Measurements from ENCODE around the gene ZNF532. TPM values are rescaled to one million over a fixed set of nuclear protein-coding genes. Genes with fewer than 3 reads are reported as not detected.
"Not testable (repeated sequence)": the region's sequence is repeated elsewhere in the genome, so short reads cannot be mapped to it uniquely, and the experiment has no call there.

The ZNF532 gene
- total and polyA plus RNA-seq, 2 donors (not counting 3 experiments of a cell fraction or from before 2014, with no cell fraction given) = 42.3 to 70.1 TPM

GRCh38 chr18:58915995-58916394 is 51.3 kb downstream of the ZNF532 start:
- CTCF ChIA-PET = no interaction called here

GRCh38 chr18:58919934-58920333 is 55.3 kb downstream of the ZNF532 start:
- H3K4me3 ChIP-seq (replicated peaks in 1 of 3; ENCODE audit: insufficient read depth in 1 of 3, low read depth in 1 of 3, low read length in 3 of 3); H3K27me3 ChIP-seq (ENCODE audit: control insufficient read depth in 2 of 2, insufficient read depth in 2 of 2, low read length in 2 of 2); H3K27ac ChIP-seq (ENCODE audit: insufficient read depth, low read depth, low read length); H2AFZ ChIP-seq (ENCODE audit: low read depth, low read length); BruUV-seq (replicated peaks); POLR2A ChIA-PET; dilution Hi-C loops (cut with MboI; ENCODE audit: extremely low pct_ligation_motif_present, low sequenced_read_pairs); H3K4me2 ChIP-seq (ENCODE audit: insufficient read depth, low read length); H3K9ac ChIP-seq (replicated peaks; ENCODE audit: extremely low read depth, insufficient read depth, low read length); intact Hi-C loops (cut with micrococcal nuclease); FAIRE-seq; H3K9me3 ChIP-seq (replicated peaks; ENCODE audit: control insufficient read depth, insufficient read depth, low read length); CTCF ChIA-PET; H3K9me1 ChIP-seq (replicated peaks; ENCODE audit: control insufficient read depth, extremely low read depth, insufficient read depth, low read length); H3K79me2 ChIP-seq (ENCODE audit: control insufficient read depth, insufficient read depth, low read length); H3K4me1 ChIP-seq (ENCODE audit: control insufficient read depth, extremely low read depth, insufficient read depth, low read length); H4K20me1 ChIP-seq (replicated peaks; ENCODE audit: control insufficient read depth, extremely low read depth, insufficient read depth, low read length); DNase-seq (ENCODE audit: low read depth, low spot score): not testable (repeated sequence)
- peaks cover 5 to 20% of the 10 kb centered on the region in 2 experiments for H3K36me3 ChIP-seq (ENCODE audit: control insufficient read depth in 2 of 2, extremely low read depth in 1 of 2, insufficient read depth in 2 of 2, low read length in 2 of 2)

More at GRCh38 chr18:58915995-58916394, 51.3 kb downstream of the ZNF532 start:
- no peaks in the 10 kb centered on the region for H3K27me3 ChIP-seq (ENCODE audit: control insufficient read depth in 2 of 2, insufficient read depth in 2 of 2, low read length in 2 of 2)
- BruUV-seq (replicated peaks) = no TSS peak
- FAIRE-seq (no peak), DNase-seq (ENCODE audit: low read depth, low spot score) (no peak)
- H3K4me2 ChIP-seq (ENCODE audit: insufficient read depth, low read length) = no peak overlapping the region
- no peak overlapping the region for H3K4me3 ChIP-seq (replicated peaks in 1 of 3; ENCODE audit: insufficient read depth in 1 of 3, low read depth in 1 of 3, low read length in 3 of 3)
- H3K9ac ChIP-seq (replicated peaks; ENCODE audit: extremely low read depth, insufficient read depth, low read length) = no peak overlapping the region
- no peak for TF ChIP-seq POLR2A (IDR thresholded peaks at IDR 0.05; ENCODE audit: low read depth, low read length)
- TF ChIP-seq GATA2 (IDR thresholded peaks at IDR 0.05; ENCODE audit: insufficient read depth, insufficient read length, low read depth, low read length) = no peak
- no peak for TF ChIP-seq MAX (IDR thresholded peaks at IDR 0.05; ENCODE audit: insufficient read depth, insufficient read length)
- TF ChIP-seq CTCF (IDR thresholded peaks at IDR 0.05; ENCODE audit: extremely low read depth in 1 of 2, insufficient read depth in 1 of 2, low read depth in 1 of 2, low read length in 2 of 2) = no peak
- TF ChIP-seq EZH2 (IDR thresholded peaks at IDR 0.05; ENCODE audit: borderline replicate concordance, low read depth, low read length, severe bottlenecking) = no peak
- no peak for TF ChIP-seq MYC (IDR thresholded peaks at IDR 0.05; ENCODE audit: low read depth, low read length)
- no peak overlapping the region for H2AFZ ChIP-seq (ENCODE audit: low read depth, low read length)
- no peaks in the 10 kb centered on the region for H3K9me3 ChIP-seq (replicated peaks; ENCODE audit: control insufficient read depth, insufficient read depth, low read length)
- no peaks in the 10 kb centered on the region for H3K79me2 ChIP-seq (ENCODE audit: control insufficient read depth, insufficient read depth, low read length)
- peaks cover 32% of the 10 kb centered on the region for H3K4me1 ChIP-seq (ENCODE audit: control insufficient read depth, extremely low read depth, insufficient read depth, low read length)
- H3K9me1 ChIP-seq (replicated peaks; ENCODE audit: control insufficient read depth, extremely low read depth, insufficient read depth, low read length) = no peaks in the 10 kb centered on the region
- no peaks in the 10 kb centered on the region for H4K20me1 ChIP-seq (replicated peaks; ENCODE audit: control insufficient read depth, extremely low read depth, insufficient read depth, low read length)
- no peak overlapping the region for H3K27ac ChIP-seq (ENCODE audit: insufficient read depth, low read depth, low read length)
- intact Hi-C loops (cut with micrococcal nuclease) = loop anchor here (2.0 kb wide), 1 partner anchor 49 kb away; no protein-coding TSS in a partner anchor
- POLR2A ChIA-PET = no interaction called here
- H3K36me3 ChIP-seq (ENCODE audit: control insufficient read depth in 2 of 2, extremely low read depth in 1 of 2, insufficient read depth in 2 of 2, low read length in 2 of 2) = peaks cover 5 to 16% of the 10 kb centered on the region in 2 experiments
- dilution Hi-C loops (cut with MboI; ENCODE audit: extremely low pct_ligation_motif_present, low sequenced_read_pairs) = no loop called here
